KOPT-K1 (cell line): ENCODE measurements around the gene XRCC1.
"Not testable (repeated sequence)": the region's sequence is repeated elsewhere in the genome, so short reads cannot be mapped to it uniquely, and the experiment has no call there.

Experiments
- H3K27ac ChIP-seq: fragments of 200-600 bp; sonication (generic); 2 replicates; pipeline ENCODE4 v1.5.1; 2016; ENCODE audit warnings: antibody characterized with exemption, mild to moderate bottlenecking, low read depth, low read length; ENCODE audit not compliant: poor library complexity, severe bottlenecking
- H3K36me3 ChIP-seq: fragments of 200-600 bp; sonication (generic); 2 replicates; pipeline ENCODE4 v1.5.1; 2017; ENCODE audit warnings: antibody characterized with exemption, mild to moderate bottlenecking, low read length, moderate library complexity; ENCODE audit not compliant: insufficient read depth
- H3K9me3 ChIP-seq: fragments of 200-600 bp; sonication (generic); 2 replicates; pipeline ENCODE4 v1.5.1; 2017; ENCODE audit warnings: antibody characterized with exemption, low read length, mild to moderate bottlenecking; ENCODE audit not compliant: insufficient read depth, poor library complexity, severe bottlenecking

Gene XRCC1

DNA sequence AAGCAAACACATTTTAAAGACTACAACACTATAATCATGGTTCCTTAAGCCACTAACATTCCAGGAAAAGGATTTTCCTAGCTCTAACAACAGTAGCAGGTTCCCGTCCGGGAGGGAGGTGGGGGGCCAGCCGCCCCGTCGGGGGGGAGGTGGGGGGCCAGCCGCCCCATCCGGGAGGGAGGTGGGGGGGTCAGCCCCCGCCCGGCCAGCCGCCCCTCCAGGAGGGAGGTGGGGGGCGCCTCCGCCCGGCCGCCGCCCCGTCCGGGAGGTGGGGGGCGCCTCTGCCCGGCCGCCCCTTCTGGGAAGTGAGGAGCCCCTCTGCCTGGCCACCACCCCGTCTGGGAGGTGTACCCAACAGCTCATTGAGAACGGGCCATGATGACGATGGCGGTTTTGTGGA lies 27.4 kb downstream of the XRCC1 start:
- H3K27ac ChIP-seq, result not testable (repeated sequence)
- H3K36me3 ChIP-seq, result peaks cover 84% of the 10 kb centered on the region

GRCh38 chr19:43546581-43546980 lies 28.7 kb downstream of the XRCC1 start:
- Histone ChIP-seq H3K36me3 (peaks cover 84% of the 10 kb centered on the region), H3K27ac (no peak overlapping the region), H3K9me3 (no peaks in the 10 kb centered on the region)

More for the DNA sequence above, 27.4 kb downstream of the XRCC1 start:
- not testable (repeated sequence) for H3K9me3 ChIP-seq

DNA sequence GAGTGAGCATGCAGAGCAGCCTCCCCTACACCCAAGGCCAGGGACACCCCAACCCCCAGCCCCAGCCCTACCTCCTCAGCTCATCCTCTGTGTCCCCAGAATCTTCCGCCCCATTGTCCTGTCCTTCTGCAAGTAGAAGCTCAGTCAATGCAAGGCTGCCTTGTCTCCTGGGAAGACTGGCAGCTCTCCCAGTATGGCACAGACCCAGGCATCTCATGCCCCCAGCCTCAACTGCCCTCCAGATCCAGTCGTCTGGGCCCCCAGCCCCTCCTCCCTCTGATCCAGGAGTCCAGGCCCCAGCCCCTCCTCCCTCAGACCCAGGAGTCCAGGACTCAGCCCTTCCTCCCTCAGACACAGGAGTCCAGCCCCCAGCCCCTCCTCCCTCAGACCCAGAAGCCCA lies 29.3 kb downstream of the XRCC1 start:
- no peaks in the 10 kb centered on the region for H3K9me3 ChIP-seq
- H3K36me3 ChIP-seq, result peaks cover 84% of the 10 kb centered on the region

GRCh38 chr19:43545276-43545675 lies 30.1 kb downstream of the XRCC1 start:
- H3K36me3 ChIP-seq, result peaks cover 84% of the 10 kb centered on the region
- H3K27ac ChIP-seq, result no peak overlapping the region
- no peaks in the 10 kb centered on the region for H3K9me3 ChIP-seq

More for the DNA sequence above, 29.3 kb downstream of the XRCC1 start:
- H3K27ac ChIP-seq, result no peak overlapping the region

DNA sequence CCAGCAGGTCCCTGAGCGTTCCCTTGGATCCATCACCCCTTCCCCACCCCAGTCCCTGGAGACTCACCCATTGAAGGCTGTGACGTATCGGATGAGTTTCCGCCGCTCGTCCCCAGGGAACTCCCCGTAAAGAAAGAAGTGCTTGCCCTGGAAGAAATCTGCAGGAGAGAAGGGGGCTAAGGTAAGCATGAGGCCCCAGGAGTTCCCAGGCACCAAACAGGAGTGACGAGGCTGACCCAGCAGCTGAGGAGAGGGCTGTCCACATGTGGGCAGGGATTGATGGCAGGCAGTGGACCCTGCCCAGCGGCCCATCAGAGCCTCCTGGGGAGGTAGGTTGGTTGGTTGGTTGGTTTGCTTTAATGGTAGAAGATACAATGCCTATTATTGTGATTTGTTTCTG lies 31.2 kb downstream of the XRCC1 start:
- Histone ChIP-seq H3K9me3 (peaks cover 5% of the 10 kb centered on the region), H3K36me3 (peaks cover 84% of the 10 kb centered on the region), H3K27ac (no peak overlapping the region)

GRCh38 chr19:43541920-43542650 lies 33.2 kb downstream of the XRCC1 start:
- Histone ChIP-seq H3K27ac (no peak overlapping the region), H3K36me3 (peaks cover 95% of the 10 kb centered on the region), H3K9me3 (peaks cover 10% of the 10 kb centered on the region)

GRCh38 chr19:43540381-43540780 lies 34.9 kb downstream of the XRCC1 start:
- H3K27ac ChIP-seq, result no peak overlapping the region
- peaks cover 10% of the 10 kb centered on the region for H3K9me3 ChIP-seq
- H3K36me3 ChIP-seq, result peaks cover 81% of the 10 kb centered on the region

- Histone ChIP-seq H3K27ac (no peak overlapping the region), H3K36me3 (peaks cover 66% of the 10 kb centered on the region), H3K9me3 (peaks cover 10% of the 10 kb centered on the region)
Observed at GRCh38 chr19:43538922-43539321, 36.4 kb downstream of the XRCC1 start.

DNA sequence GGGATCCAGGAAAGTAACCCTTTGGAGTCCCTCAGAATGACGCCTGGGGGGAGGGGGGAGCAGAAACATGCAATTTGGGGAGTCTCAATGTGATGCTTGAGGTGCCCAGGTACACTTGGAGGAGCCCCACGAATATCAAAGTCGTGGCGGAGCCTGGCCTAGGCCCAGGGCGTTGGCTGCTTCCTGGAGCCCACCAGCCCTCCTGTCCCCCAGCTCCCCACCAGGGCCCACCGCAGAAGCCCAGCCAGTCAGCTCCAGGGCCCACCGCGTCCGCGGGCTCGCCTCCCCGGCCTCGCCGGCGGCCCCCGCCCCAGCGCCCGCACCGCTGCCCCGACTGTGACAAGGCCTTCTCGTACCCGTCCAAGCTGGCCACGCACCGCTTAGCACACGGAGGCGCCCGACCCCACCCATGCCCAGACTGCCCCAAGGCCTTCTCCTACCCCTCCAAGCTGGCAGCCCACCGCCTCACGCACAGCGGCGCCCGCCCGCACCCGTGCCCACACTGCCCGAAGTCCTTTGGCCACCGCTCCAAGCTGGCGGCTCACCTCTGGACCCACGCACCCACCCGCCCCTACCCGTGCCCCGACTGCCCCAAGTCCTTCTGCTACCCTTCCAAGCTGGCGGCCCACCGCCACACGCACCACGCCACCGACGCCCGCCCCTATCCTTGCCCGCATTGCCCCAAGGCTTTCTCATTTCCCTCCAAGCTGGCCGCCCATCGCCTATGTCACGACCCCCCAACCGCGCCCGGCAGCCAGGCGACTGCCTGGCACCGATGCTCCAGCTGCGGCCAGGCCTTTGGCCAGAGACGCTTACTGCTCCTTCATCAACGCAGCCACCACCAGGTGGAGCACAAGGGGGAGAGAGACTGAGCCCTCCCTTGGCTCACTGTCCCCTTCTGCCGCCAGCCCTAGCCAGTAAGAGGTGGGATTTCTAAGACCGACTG lies 40.2 kb downstream of the XRCC1 start:
- peaks cover 30% of the 10 kb centered on the region for H3K36me3 ChIP-seq
- H3K27ac ChIP-seq, result no peak overlapping the region
- H3K9me3 ChIP-seq, result peaks cover 10% of the 10 kb centered on the region

DNA sequence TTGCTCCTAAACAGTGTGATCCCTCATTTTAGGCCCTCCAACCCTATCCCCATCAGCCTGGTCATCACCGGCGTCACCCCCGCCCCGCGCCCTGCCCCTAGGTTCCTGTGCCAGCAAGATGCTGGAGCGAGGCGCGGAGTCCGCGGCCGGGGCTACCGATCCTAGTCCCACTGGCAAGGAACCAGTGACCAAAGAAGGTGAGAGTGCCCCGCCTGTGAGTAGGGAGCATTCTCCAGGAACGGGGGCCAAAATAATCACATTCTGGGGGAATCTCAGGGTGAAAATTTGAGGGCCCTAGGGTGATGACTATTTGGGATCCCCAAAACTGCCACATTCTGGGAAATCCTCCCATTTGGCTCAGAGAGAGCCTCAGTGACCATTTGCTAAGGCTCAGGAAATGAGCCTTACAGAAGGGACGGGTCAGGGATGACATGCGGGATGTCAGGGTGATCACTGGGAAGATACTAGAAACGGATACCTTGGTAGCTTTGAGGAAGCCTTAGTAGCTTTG lies 41.0 kb downstream of the XRCC1 start:
- no peak overlapping the region for H3K27ac ChIP-seq
- peaks cover 23% of the 10 kb centered on the region for H3K36me3 ChIP-seq
- peaks cover 8% of the 10 kb centered on the region for H3K9me3 ChIP-seq

GRCh38 chr19:43533546-43534304 lies 41.6 kb downstream of the XRCC1 start:
- H3K36me3 ChIP-seq, result peaks cover 16% of the 10 kb centered on the region
- peak overlapping the region; percentile 74 for H3K27ac ChIP-seq
- peaks cover 1% of the 10 kb centered on the region for H3K9me3 ChIP-seq

- peak within 1 kb of the TSS; percentile 74 for H3K27ac ChIP-seq
- no peaks in the 10 kb centered on the region for H3K9me3 ChIP-seq
- peaks cover 10% of the 10 kb centered on the region for H3K36me3 ChIP-seq
Observed at GRCh38 chr19:43532962-43533545, 42.3 kb downstream of the XRCC1 start, which contains the start of gene ZNF575. Gene ZNF575 (plus strand): TSS chr19:43533188. CDS start chr19:43534423, 1,235 bp downstream.

- H3K27ac ChIP-seq, result peak overlapping the region; percentile 74
- H3K36me3 ChIP-seq, result peaks cover 5% of the 10 kb centered on the region
- no peaks in the 10 kb centered on the region for H3K9me3 ChIP-seq
Observed at GRCh38 chr19:43532571-43532961, 42.8 kb downstream of the XRCC1 start.

GRCh38 chr19:43527860-43528622 lies 47.3 kb downstream of the XRCC1 start:
- Histone ChIP-seq H3K9me3 (no peaks in the 10 kb centered on the region), H3K36me3 (no peaks in the 10 kb centered on the region), H3K27ac (no peak overlapping the region)
